ENCODE results near the gene ST6GAL1.

GRCh38 chr3:187024536-187025226 lies 94.4 kb downstream of the ST6GAL1 start:
- no peak for TF ChIP-seq POLR2A (IDR thresholded peaks at IDR 0.05)
- no peak for TF ChIP-seq CTCF (IDR thresholded peaks at IDR 0.05)

All from uterus (tissue), 2 donors.